WTC11 (cell line): Measurements from ENCODE around the gene MYPOP.

Source experiments
- CTCF ChIP-seq: fragments of 200-600 bp; IDR thresholded peaks from 2 replicates; pipeline ENCODE4 v1.8.0; 2022; ENCODE audit warnings: antibody characterized with exemption
- E2F1 ChIP-seq: sonication (generic); formaldehyde crosslinking; IDR thresholded peaks from 2 replicates; pipeline ENCODE4 v1.8.0; 2022; ENCODE audit warnings: mild to moderate bottlenecking, missing genetic modification reagents
- MLX ChIP-seq: sonication (generic); formaldehyde crosslinking; IDR thresholded peaks from 2 replicates; pipeline ENCODE4 v1.8.1; 2023; ENCODE audit warnings: mild to moderate bottlenecking, missing genetic modification reagents, moderate library complexity
- RELA ChIP-seq: sonication (generic); formaldehyde crosslinking; IDR thresholded peaks from 2 replicates; pipeline ENCODE4 v1.8.1; 2022; ENCODE audit warnings: missing genetic modification reagents, mild to moderate bottlenecking, borderline replicate concordance
- USF1 ChIP-seq: sonication (generic); formaldehyde crosslinking; IDR thresholded peaks from 2 replicates; pipeline ENCODE4 v1.8.0; 2022; ENCODE audit warnings: mild to moderate bottlenecking, missing genetic modification reagents
- ZBTB43 ChIP-seq: sonication (generic); formaldehyde crosslinking; IDR thresholded peaks from 2 replicates; pipeline ENCODE4 v1.8.1; 2023; ENCODE audit warnings: mild to moderate bottlenecking, missing genetic modification reagents

GRCh38 chr19:45885556-45886426 lies 16.6 kb downstream of the MYPOP start, which contains the start of gene IRF2BP1:
- TF ChIP-seq USF1 (CRISPR knock-in tag), result no peak; the same call in 1 of the 2 replicates
- no peak for TF ChIP-seq CTCF
- 0 out of 2 replicates have a peak, but pooled peaks have one; percentile 56 for TF ChIP-seq ZBTB43 (CRISPR knock-in tag)
- TF ChIP-seq E2F1 (CRISPR knock-in tag), result no peak
- no peak for TF ChIP-seq MLX (CRISPR knock-in tag)
- TF ChIP-seq RELA (CRISPR knock-in tag), result peak; percentile 26; the same call in 1 of the 2 replicates
